HG03469 (cell line): ENCODE results near the gene SCAI.

Experiments
- ATAC-seq: cut with Tn5 transposase; IDR thresholded peaks from one replicate; pipeline ENCODE4 v1.9.1; 2021; ENCODE audit warnings: mild to moderate bottlenecking, moderate library complexity, moderate number of reproducible peaks; ENCODE audit not compliant: unreplicated experiment

The SCAI gene

DNA sequence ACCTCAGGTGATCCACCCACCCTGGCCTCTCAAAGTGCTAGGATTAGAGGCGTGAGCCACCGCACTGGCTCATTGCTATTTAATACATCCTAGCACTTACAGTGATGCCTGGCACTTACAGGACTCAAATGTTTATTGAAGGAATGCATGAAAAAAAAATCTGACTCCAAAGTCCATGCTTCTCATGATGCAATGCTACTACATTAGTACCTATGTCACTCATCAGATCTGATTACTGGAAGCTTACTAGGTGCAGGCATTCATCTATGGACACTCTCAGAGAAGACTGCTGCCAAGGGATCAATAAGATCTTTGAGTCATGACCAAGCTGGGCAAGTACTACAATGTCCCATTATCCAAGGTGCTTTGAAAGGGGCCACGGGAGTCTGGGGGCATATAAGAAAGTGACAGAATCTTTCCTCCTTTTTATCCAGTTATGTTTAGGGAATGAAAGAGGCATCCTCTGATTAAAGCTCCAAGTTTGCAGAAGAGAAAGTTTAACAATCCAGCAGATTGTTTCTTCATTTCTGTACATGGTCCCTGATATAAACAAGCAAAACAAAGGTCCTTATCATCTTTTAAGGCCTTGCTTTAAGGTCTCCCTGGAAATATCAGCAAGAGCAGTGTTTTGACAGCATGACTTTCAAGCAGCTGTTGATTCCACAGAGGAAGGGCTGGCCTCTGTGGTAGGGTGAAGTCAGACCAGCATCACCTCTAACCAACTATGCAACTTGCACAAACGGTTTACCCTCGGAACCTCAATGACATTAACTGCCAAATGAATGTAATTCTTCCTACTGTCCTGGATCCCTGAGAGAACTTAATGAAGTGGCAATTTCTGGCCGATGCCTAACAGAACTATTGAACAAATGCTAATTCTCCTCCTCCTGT, 245.5 kb downstream of the SCAI start:
- ATAC-seq: no peak

DNA sequence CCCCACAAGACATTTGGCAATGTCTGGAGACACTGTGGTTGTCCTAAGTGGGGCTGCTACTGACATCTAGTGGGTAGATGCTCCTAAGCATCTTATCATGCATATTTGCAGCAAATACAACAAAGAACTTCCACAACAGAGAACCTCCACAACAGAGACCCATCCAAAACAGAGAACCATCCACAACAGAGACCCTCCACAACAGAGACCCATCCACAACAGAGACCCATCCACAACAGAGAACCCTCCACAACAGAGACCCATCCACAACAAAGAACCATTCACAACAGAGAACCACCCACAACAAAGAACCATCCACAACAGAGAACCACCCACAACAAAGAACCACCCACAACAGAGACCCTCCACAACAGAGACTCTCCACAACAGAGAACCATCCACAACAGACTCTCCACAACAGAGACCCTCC, 248.6 kb downstream of the SCAI start:
- ATAC-seq: no peak

DNA sequence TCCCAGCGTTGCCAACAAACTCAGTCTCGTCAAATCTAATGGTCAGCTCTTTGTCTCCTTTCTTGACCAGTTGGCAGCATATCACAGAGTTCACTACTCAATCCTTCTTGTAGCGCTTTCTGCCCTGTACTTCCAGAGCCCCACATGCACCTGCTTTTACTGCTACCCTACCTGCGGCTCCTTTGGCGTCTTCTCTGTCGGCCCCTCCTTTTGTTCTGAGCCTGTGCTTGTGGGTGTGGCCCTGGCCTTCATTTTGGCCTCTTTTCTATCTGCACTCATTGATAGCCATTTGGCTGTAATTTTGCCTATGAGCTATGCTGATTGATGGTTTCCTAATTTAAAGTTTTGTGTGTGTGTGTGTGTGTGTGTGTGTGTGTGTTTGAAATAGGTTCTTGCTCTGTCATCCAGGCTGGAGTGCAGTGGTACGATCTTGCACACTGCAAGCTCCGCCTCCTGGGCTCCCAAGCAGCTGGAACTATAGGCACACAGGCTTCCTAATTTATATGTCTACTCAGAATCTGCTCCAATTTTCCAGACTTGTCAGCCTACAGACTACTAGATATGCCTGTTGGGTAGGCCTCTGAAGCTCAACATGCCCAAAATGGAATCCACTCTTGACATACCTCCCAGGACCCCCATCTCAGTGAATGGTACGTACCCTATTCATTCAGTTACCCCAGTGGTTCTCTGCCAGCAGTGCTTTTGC, 249.1 kb downstream of the SCAI start:
- ATAC-seq: no peak
